Measurements from ENCODE around the gene GCNA.
"Not testable (repeated sequence)": the region's sequence is repeated elsewhere in the genome, so short reads cannot be mapped to it uniquely, and the experiment has no call there.

The GCNA gene

GRCh38 chrX:71578253-71579135 is at the start of gene GCNA:
Gene GCNA (plus strand): TSS chrX:71578437. CDS start chrX:71580822, 2,385 bp downstream.
- no peak for DNase-seq

- DNase-seq, result no peak
These were observed 46.0 kb upstream of the GCNA start for GRCh38 chrX:71532078-71532752.

- DNase-seq, result peak; percentile 84
These were observed 45.3 kb upstream of the GCNA start, which contains the start of gene OGT for GRCh38 chrX:71532753-71533425. Gene OGT (plus strand): TSS chrX:71533104. CDS start chrX:71533300, 196 bp downstream.

GRCh38 chrX:71533516-71533850 is 44.8 kb upstream of the GCNA start:
- DNase-seq, result no peak

GRCh38 chrX:71533851-71534561 is 44.2 kb upstream of the GCNA start:
- peak; percentile 31 for DNase-seq

GRCh38 chrX:71534773-71535544 is 43.3 kb upstream of the GCNA start:
- no peak for DNase-seq

GRCh38 chrX:71536285-71536684 is 42.0 kb upstream of the GCNA start:
- DNase-seq, result no peak

- DNase-seq, result no peak
These were observed 40.5 kb upstream of the GCNA start for GRCh38 chrX:71537743-71538142.

- no peak for DNase-seq
These were observed 37.4 kb upstream of the GCNA start for GRCh38 chrX:71540801-71541200.

GRCh38 chrX:71541210-71542022 is 36.8 kb upstream of the GCNA start:
- no peak for DNase-seq

- DNase-seq, result no peak
These were observed 35.8 kb upstream of the GCNA start for GRCh38 chrX:71542411-71542810.

GRCh38 chrX:71542825-71543224 is 35.4 kb upstream of the GCNA start:
- no peak for DNase-seq

- DNase-seq, result peak; percentile 56
These were observed 34.9 kb upstream of the GCNA start for GRCh38 chrX:71543316-71543715.

GRCh38 chrX:71545364-71545763 is 32.9 kb upstream of the GCNA start:
- no peak for DNase-seq

- no peak for DNase-seq
These were observed 31.4 kb upstream of the GCNA start for GRCh38 chrX:71546879-71547278.

GRCh38 chrX:71547339-71547738 is 30.9 kb upstream of the GCNA start:
- DNase-seq, result no peak

- no peak for DNase-seq
These were observed 28.3 kb upstream of the GCNA start for GRCh38 chrX:71549986-71550385.

- DNase-seq, result no peak
These were observed 27.7 kb upstream of the GCNA start for GRCh38 chrX:71550578-71550977.

GRCh38 chrX:71556036-71556435 is 22.2 kb upstream of the GCNA start:
- DNase-seq, result no peak

- no peak for DNase-seq
These were observed 19.3 kb upstream of the GCNA start for GRCh38 chrX:71558920-71559319.

GRCh38 chrX:71559773-71560172 is 18.5 kb upstream of the GCNA start:
- not testable (repeated sequence) for DNase-seq
